ENCODE data around the gene DUSP8. TPM values are rescaled to one million over a fixed set of nuclear protein-coding genes. Genes with fewer than 3 reads are reported as not detected.

The DUSP8 gene
- total and polyA plus RNA-seq, 2 of the 8 experiments (the other 6 are each of a cell fraction or from before 2014, with no cell fraction given) = 2.8 to 3.6 TPM

DNA sequence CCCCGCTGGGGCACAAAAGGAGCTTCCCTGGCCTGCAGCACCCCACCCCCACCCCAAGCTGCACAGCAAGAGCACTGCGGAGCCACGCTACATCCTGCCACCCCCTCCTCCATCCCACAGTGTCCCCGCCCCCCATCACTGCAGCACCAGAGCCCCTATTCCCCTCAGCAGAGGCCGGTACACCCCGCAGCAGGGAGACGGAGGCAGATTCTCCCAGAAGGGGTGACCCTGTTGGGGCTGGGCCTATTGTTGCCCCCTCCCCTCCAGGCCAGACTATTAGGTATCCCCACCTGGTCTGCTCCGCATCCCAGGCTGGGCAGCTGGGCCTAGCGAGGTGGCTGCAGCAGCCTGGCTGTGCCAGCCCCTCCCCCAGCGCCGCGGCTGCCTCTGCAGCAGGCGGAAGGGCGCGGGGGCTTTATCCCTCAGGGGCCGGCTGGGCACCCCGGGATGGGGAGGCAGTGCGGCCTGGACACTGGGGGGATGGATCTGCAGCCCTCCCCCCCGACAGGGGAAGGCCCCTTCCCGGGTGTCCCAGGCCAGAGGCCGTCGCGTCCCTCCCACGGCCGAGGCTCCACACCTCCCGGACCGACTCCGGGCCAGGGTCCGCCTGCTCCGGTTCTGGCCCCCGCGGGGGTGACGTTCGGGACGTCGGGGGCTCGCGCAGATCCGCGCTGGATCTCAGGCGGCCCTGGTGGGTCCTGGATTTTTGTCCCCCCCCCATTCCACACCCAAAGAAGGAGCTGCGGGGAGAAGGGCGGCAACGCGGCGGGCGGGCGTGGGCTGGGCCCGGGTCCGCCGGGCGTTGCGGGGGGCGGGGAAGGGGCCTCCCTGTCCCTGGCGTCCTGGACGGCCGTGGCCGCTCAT, 943 bp downstream of the DUSP8 start (continued):
- no peak for TF ChIP-seq TCF12 (IDR thresholded peaks at IDR 0.05; ENCODE audit: low read depth, low read length)
- no peak for TF ChIP-seq EP300 (IDR thresholded peaks at IDR 0.05; ENCODE audit: borderline replicate concordance in 1 of 2, low read depth in 2 of 2, low read length in 2 of 2)
- no peak for TF ChIP-seq BACH1 (IDR thresholded peaks at IDR 0.05; ENCODE audit: low read length)
- TF ChIP-seq SRF (IDR thresholded peaks at IDR 0.05; ENCODE audit: low read depth, low read length) = no peak
- TF ChIP-seq, protein P1, sequence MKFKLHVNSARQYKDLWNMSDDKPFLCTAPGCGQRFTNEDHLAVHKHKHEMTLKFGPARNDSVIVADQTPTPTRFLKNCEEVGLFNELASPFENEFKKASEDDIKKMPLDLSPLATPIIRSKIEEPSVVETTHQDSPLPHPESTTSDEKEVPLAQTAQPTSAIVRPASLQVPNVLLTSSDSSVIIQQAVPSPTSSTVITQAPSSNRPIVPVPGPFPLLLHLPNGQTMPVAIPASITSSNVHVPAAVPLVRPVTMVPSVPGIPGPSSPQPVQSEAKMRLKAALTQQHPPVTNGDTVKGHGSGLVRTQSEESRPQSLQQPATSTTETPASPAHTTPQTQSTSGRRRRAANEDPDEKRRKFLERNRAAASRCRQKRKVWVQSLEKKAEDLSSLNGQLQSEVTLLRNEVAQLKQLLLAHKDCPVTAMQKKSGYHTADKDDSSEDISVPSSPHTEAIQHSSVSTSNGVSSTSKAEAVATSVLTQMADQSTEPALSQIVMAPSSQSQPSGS (IDR thresholded peaks at IDR 0.05; ENCODE audit: low read length) = no peak
- TF ChIP-seq SP4 (IDR thresholded peaks at IDR 0.05; ENCODE audit: low read length) = no peak
- TF ChIP-seq BRCA1 (IDR thresholded peaks at IDR 0.05; ENCODE audit: low read depth, low read length) = no peak
- TF ChIP-seq ZNF274 (IDR thresholded peaks at IDR 0.05; ENCODE audit: borderline replicate concordance, extremely low read depth, low read length) = no peak
- 0 out of 2 replicates have a peak, but pooled peaks have one; percentile 5 for TF ChIP-seq KDM1A (IDR thresholded peaks at IDR 0.05; ENCODE audit: borderline replicate concordance, low read length)
- no peak for TF ChIP-seq SP2 (IDR thresholded peaks at IDR 0.05; ENCODE audit: low read length)
- no peak for TF ChIP-seq RFX5 (IDR thresholded peaks at IDR 0.05; ENCODE audit: borderline replicate concordance, low read depth, low read length)
- peak; percentile 33 for TF ChIP-seq ASH2L (IDR thresholded peaks at IDR 0.05; ENCODE audit: low read length)
- TF ChIP-seq EZH2 (IDR thresholded peaks at IDR 0.05; ENCODE audit: low read depth, low read length, severe bottlenecking) = peak; percentile 23
- TF ChIP-seq, protein P2, sequence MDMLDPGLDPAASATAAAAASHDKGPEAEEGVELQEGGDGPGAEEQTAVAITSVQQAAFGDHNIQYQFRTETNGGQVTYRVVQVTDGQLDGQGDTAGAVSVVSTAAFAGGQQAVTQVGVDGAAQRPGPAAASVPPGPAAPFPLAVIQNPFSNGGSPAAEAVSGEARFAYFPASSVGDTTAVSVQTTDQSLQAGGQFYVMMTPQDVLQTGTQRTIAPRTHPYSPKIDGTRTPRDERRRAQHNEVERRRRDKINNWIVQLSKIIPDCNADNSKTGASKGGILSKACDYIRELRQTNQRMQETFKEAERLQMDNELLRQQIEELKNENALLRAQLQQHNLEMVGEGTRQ (IDR thresholded peaks at IDR 0.05; ENCODE audit: low read length) = no peak
